HepG2 (cell line): Measurements from ENCODE around the gene KRT81. TPM values are rescaled to one million over a fixed set of nuclear protein-coding genes. Genes with fewer than 3 reads are reported as not detected.

ENCODE experiments used
- ATAC-seq: fragments of 200-7000 bp; cut with Tn5 transposase; 3 replicates; pipeline ENCODE4 v1.9.1; 2020; ENCODE audit warnings: mild to moderate bottlenecking, moderate library complexity
- BruUV-seq: library from RNA; stranded (reverse); fragments of 400-500 nt; replicated peaks from 2 replicates; lab custom pipeline; 2021; lab: Mats Ljungman, UMichigan
- CTCF ChIA-PET: fragments of 300-600 bp; formaldehyde crosslinking; extraction: SDS; loops from one replicate; lab custom pipeline; 2021; ENCODE audit warnings: low total read pairs, inconsistent platforms, low intra/inter-chr PET ratio; lab: Yijun Ruan, JAX
- POLR2A ChIA-PET: fragments of 350-600 bp; sonication (Branson Sonifier 250); formaldehyde crosslinking; loops from one replicate; lab custom pipeline; 2020; ENCODE audit warnings: antibody characterized with exemption, inconsistent platforms; lab: Yijun Ruan, JAX
- DNase-seq: peaks from one replicate; pipeline ENCODE4 v3.0.0-alpha.2; 2015; ENCODE audit warnings: low spot score
- FAIRE-seq: peaks from 3 replicates; lab custom pipeline; 2011; peaks lifted over from hg19 to GRCh38; lab: Jason Lieb, UNC
- H2AFZ ChIP-seq: one replicate; pipeline ENCODE4 v1.6.1; 2011; ENCODE audit warnings: low read length, inconsistent platforms
- H3K27ac ChIP-seq: fragments of 300-600 bp; 3 replicates; pipeline ENCODE4 v1.8.0; 2011; ENCODE audit warnings: mixed run types, mild to moderate bottlenecking, mixed read lengths, low read length, inconsistent platforms; ENCODE audit not compliant: insufficient read depth; ENCODE audit errors: extremely low read length
- H3K27me3 ChIP-seq, 2 experiments: fragments of 200-600 bp in 1 of 2; 2 replicates in 1 of 2; 3 replicates in 1 of 2; pipeline versions ENCODE4 v1.6.0 to v1.8.0; 2011; ENCODE audit warnings: low read length in 2 of 2, mild to moderate bottlenecking in 2 of 2, moderate library complexity in 2 of 2, inconsistent platforms in 1 of 2; ENCODE audit not compliant: insufficient read depth in 2 of 2, control insufficient read depth in 1 of 2
- H3K36me3 ChIP-seq, 2 experiments: fragments of 200-600 bp in 1 of 2; replicated peaks in 1 of 2; 2 replicates in 1 of 2; 3 replicates in 1 of 2; pipeline versions ENCODE4 v1.5.1 to v1.8.0; 2011; ENCODE audit warnings: low read length in 2 of 2, inconsistent platforms in 1 of 2; ENCODE audit not compliant: insufficient read depth in 2 of 2, control insufficient read depth in 1 of 2
- H3K4me1 ChIP-seq: 2 replicates; pipeline ENCODE4 v1.5.1; 2012; ENCODE audit warnings: low read length, inconsistent platforms; ENCODE audit not compliant: insufficient read depth
- H3K4me2 ChIP-seq: 2 replicates; pipeline ENCODE4 v1.6.0; 2011; ENCODE audit warnings: low read depth, low read length, inconsistent platforms
- H3K4me3 ChIP-seq, 3 experiments: fragments of 200-600 bp in 1 of 3; sonication (generic), shearing (Covaris generic) in 1 of 3; replicated peaks in 1 of 3; 2 replicates each; pipeline ENCODE4 v1.5.1; 2011 to 2016; ENCODE audit warnings: low read length in 3 of 3, inconsistent platforms in 2 of 3, low read depth in 2 of 3, mild to moderate bottlenecking in 2 of 3, control low read depth in 1 of 3, mixed read lengths in 1 of 3; ENCODE audit not compliant: insufficient read depth in 1 of 3
- H3K79me2 ChIP-seq: one replicate; pipeline ENCODE4 v1.6.1; 2011; ENCODE audit warnings: low read length, inconsistent platforms; ENCODE audit not compliant: insufficient read depth
- H3K9ac ChIP-seq: 2 replicates; pipeline ENCODE4 v1.6.0; 2011; ENCODE audit warnings: mild to moderate bottlenecking, low read depth, low read length, inconsistent platforms; ENCODE audit not compliant: insufficient read depth
- H3K9me3 ChIP-seq: 2 replicates; pipeline ENCODE4 v1.5.1; 2012; ENCODE audit warnings: mild to moderate bottlenecking, low read length
- H4K20me1 ChIP-seq: 2 replicates; pipeline ENCODE4 v1.6.0; 2011; ENCODE audit warnings: inconsistent platforms, mild to moderate bottlenecking, low read length, moderate library complexity; ENCODE audit not compliant: insufficient read depth
- CHCHD3 ChIP-seq: sonication (generic); formaldehyde crosslinking; IDR thresholded peaks from 2 replicates; pipeline ENCODE4 v1.8.0; 2022; ENCODE audit warnings: mild to moderate bottlenecking, missing genetic modification reagents, moderate library complexity
- DNMT1 ChIP-seq: sonication (generic); formaldehyde crosslinking; IDR thresholded peaks from 2 replicates; pipeline ENCODE4 v1.5.1; 2020; ENCODE audit warnings: mild to moderate bottlenecking, missing genetic modification reagents
- ELF4 ChIP-seq: sonication (generic); formaldehyde crosslinking; IDR thresholded peaks from 2 replicates; pipeline ENCODE4 v1.5.0; 2020; ENCODE audit warnings: missing genetic modification reagents, mild to moderate bottlenecking, moderate library complexity, borderline replicate concordance
- GABPB1 ChIP-seq: IDR thresholded peaks from 2 replicates; pipeline ENCODE4 v1.6.1; 2016; ENCODE audit warnings: mild to moderate bottlenecking, missing genetic modification reagents, moderate library complexity, missing compliant biosample characterization
- HOXA9 ChIP-seq: sonication (generic); formaldehyde crosslinking; IDR thresholded peaks from 2 replicates; pipeline ENCODE4 v1.8.1; 2022; ENCODE audit warnings: missing genetic modification reagents, mild to moderate bottlenecking, moderate library complexity, borderline replicate concordance
- HOXD1 ChIP-seq: sonication (generic); formaldehyde crosslinking; IDR thresholded peaks from 2 replicates; pipeline ENCODE4 v1.5.0; 2020; ENCODE audit warnings: missing genetic modification reagents
- JARID2 ChIP-seq: sonication (generic); formaldehyde crosslinking; IDR thresholded peaks from 2 replicates; pipeline ENCODE4 v1.8.1; 2023; ENCODE audit warnings: missing genetic modification reagents, inconsistent platforms; ENCODE audit not compliant: insufficient replicate concordance
- NFYB ChIP-seq: sonication (generic); formaldehyde crosslinking; IDR thresholded peaks from 2 replicates; pipeline ENCODE4 v1.4.0; 2020; ENCODE audit warnings: missing genetic modification reagents
- RBFOX2 ChIP-seq: fragments of 200-400 bp; formaldehyde crosslinking; IDR thresholded peaks from 2 replicates; pipeline ENCODE4 v1.6.1; 2017; ENCODE audit warnings: low read depth, mild to moderate bottlenecking, low read length
- REL ChIP-seq: sonication (generic); formaldehyde crosslinking; conservative IDR thresholded peaks from 2 replicates; pipeline ENCODE4 v1.8.0; 2022; ENCODE audit warnings: mild to moderate bottlenecking, missing genetic modification reagents, moderate library complexity
- RFXAP ChIP-seq: sonication (generic); formaldehyde crosslinking; IDR thresholded peaks from 2 replicates; pipeline ENCODE4 v1.4.0; 2020; ENCODE audit warnings: missing genetic modification reagents, borderline replicate concordance
- SATB2 ChIP-seq: sonication (generic); formaldehyde crosslinking; IDR thresholded peaks from 2 replicates; pipeline ENCODE4 v1.5.0; 2020; ENCODE audit warnings: missing genetic modification reagents
- ZBTB1 ChIP-seq: sonication (generic); formaldehyde crosslinking; IDR thresholded peaks from 2 replicates; pipeline ENCODE4 v1.4.0; 2020; ENCODE audit warnings: missing genetic modification reagents, borderline replicate concordance
- ZBTB8A ChIP-seq: sonication (generic); formaldehyde crosslinking; IDR thresholded peaks from 2 replicates; pipeline ENCODE4 v1.4.0; 2020; ENCODE audit warnings: mild to moderate bottlenecking, low read depth, missing genetic modification reagents, borderline replicate concordance
- ZNF263 ChIP-seq: sonication (generic); formaldehyde crosslinking; IDR thresholded peaks from 2 replicates; pipeline ENCODE4 v1.4.0; 2020; ENCODE audit warnings: missing genetic modification reagents
- ZNF550 ChIP-seq: sonication (generic); formaldehyde crosslinking; IDR thresholded peaks from 2 replicates; pipeline ENCODE4 v1.4.0; 2020; ENCODE audit warnings: mild to moderate bottlenecking, missing genetic modification reagents, borderline replicate concordance
- ZNF629 ChIP-seq: sonication (generic); formaldehyde crosslinking; conservative IDR thresholded peaks from 2 replicates; pipeline ENCODE4 v1.5.0; 2020; ENCODE audit warnings: missing genetic modification reagents
- ZNF703 ChIP-seq: sonication (generic); formaldehyde crosslinking; IDR thresholded peaks from 2 replicates; pipeline ENCODE4 v1.5.1; 2020; ENCODE audit warnings: missing genetic modification reagents, mild to moderate bottlenecking, moderate library complexity, borderline replicate concordance
- WGBS: methylation state at CpG from one replicate; pipeline ENCODE4 v1.1.6; 2017; ENCODE audit warnings: low lambda C conversion rate; 5-methylcytosine and 5-hydroxymethylcytosine counted together
- in situ Hi-C: cut with HindIII; loops from 2 replicates; pipeline ENCODE4 v1.10.0; 2017; ENCODE audit warnings: low pct_unique_long_range_greater_than_20kb; ENCODE audit not compliant: extremely low pct_ligation_motif_present
- intact Hi-C: fragments of 100-400 bp; cut with micrococcal nuclease; formaldehyde crosslinking; loops from one replicate; pipeline ENCODE4 v1.10.0; 2022; ENCODE audit not compliant: unreplicated experiment
- polyA plus RNA-seq, 8 experiments: library from polyadenylated mRNA; depleted of rRNA in 3 of 8; stranded (reverse) in 7 of 8; unstranded in 1 of 8; fragments of >200 nt; fragmentation: Illumina TruSeq in 4 of 8; extraction: Trizol in 4 of 8; gene quantifications; 2 replicates each; pipeline versions ENCODE4 v1.2.1 to v1.2.3, GENCODE V29; 2011 to 2016; ENCODE audit warnings: low read depth in 4 of 8, missing spikeins in 1 of 8, mixed read lengths in 1 of 8; ENCODE audit not compliant: insufficient read depth in 1 of 8
- total RNA-seq, 5 experiments: library from RNA; depleted of rRNA; stranded (reverse); fragments of >200 nt; fragmentation: Illumina TruSeq; extraction: Trizol; gene quantifications; 2 replicates each; pipeline ENCODE4 v1.2.3, GENCODE V29; 2016; ENCODE audit warnings: low read depth in 1 of 5
- TF ChIP-seq, protein P1 (sequence below): sonication (generic); formaldehyde crosslinking; IDR thresholded peaks from 2 replicates; pipeline ENCODE4 v1.4.0; 2020; ENCODE audit warnings: missing genetic modification reagents, low read depth, mild to moderate bottlenecking, borderline replicate concordance
- TF ChIP-seq, protein P2 (sequence below): sonication (generic); formaldehyde crosslinking; IDR thresholded peaks from 2 replicates; pipeline ENCODE4 v1.8.1; 2023; ENCODE audit warnings: missing genetic modification reagents, inconsistent platforms, borderline replicate concordance
- TF ChIP-seq, protein P3 (sequence below): sonication (generic); formaldehyde crosslinking; IDR thresholded peaks from 2 replicates; pipeline ENCODE4 v1.4.0; 2020; ENCODE audit warnings: missing genetic modification reagents

Gene KRT81
- total and polyA plus RNA-seq, 2 of the 13 experiments (the other 11 are each of a cell fraction or from before 2014, with no cell fraction given), result not detected

DNA sequence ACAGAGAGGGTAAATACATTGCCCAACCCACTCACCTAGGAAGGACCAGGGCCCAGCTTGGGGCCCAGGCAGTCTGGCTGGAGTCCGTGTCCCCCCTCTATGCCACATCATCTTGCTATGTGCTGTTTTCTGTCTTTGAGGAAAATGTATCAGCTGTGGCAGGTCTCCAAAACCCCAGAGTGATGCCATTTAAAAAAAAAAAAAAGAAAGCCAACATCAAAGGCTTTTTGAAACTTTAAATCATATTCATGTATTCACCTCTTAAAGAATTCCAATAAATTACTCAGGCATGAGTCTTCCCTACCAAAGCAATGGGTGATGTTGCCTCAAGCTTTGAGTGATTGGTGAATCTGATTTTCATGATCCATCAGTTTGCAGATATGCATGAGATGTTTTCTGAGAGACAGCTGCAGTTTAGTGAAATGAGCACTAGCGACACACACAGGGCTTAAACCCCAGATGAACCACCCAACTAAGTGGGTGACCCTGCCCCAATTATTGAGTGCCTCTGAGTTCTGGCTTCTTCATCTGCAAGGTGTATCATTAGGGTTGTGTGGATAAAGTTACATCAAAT lies 6.1 kb downstream of the KRT81 start:
- no peaks in the 10 kb centered on the region for H3K79me2 ChIP-seq
- H3K4me1 ChIP-seq, result peaks cover 25% of the 10 kb centered on the region

DNA sequence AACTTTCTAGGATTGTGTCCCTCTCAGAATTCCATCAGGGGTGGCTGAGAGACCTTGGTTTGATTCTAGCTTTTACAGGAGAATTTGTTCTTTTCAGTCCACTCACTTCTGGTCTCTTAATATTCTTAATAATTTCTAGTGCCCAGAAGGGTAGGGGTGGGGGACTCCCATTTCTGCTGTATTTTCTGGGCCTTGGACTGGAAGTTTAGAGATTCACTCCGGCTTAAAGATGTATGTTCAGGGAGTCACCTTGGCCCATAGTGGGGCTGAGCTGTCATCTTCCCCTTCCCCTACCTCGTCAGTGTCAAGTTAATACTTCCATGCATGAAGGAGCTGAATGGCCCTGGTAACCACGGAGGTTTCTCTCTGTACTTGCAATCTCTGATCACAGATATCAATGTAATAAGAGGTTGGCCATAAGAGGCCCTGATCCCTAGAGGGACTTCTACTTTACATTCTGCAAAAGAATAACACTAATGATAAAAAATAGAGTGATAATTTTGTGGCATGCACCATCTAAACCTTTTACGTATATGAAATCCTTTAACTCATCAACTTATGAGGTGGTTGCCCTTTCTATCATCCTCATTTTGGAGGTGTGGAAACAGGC lies 6.7 kb downstream of the KRT81 start:
- Histone ChIP-seq H3K9me3 (no peaks in the 10 kb centered on the region), H3K27me3 (peaks cover 0 to 7% of the 10 kb centered on the region in 2 experiments; a peak in 2 of 5 replicates), H3K9ac (no peak overlapping the region), H3K4me3 (no peak overlapping the region), H3K4me1 (peaks cover 31% of the 10 kb centered on the region), H3K36me3 (no peaks in the 10 kb centered on the region), H3K27ac (no peak overlapping the region), H3K4me2 (no peak overlapping the region), H2AFZ (no peak overlapping the region), H4K20me1 (no peaks in the 10 kb centered on the region), H3K79me2 (no peaks in the 10 kb centered on the region)
- no TSS peak for BruUV-seq
- intact Hi-C loops, result no loop called here
- POLR2A ChIA-PET, result no interaction called here
- DNase-seq, result no peak
- WGBS, result 24% methylated on average over 4 of the region's 4 CpGs
- in situ Hi-C loops, result no loop called here
- no peak for ATAC-seq
- FAIRE-seq, result no peak
- CTCF ChIA-PET, result no interaction called here
- TF ChIP-seq ZNF550 (CRISPR knock-in tag), result no peak
- no peak for TF ChIP-seq DNMT1 (CRISPR knock-in tag)
- TF ChIP-seq, protein P1, sequence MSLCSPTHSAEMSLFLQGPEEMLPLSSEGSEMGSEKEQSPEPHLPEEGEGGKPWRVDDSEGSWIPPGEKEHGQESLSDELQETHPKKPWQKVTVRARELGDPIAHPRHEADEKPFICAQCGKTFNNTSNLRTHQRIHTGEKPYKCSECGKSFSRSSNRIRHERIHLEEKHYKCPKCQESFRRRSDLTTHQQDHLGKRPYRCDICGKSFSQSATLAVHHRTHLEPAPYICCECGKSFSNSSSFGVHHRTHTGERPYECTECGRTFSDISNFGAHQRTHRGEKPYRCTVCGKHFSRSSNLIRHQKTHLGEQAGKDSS (CRISPR knock-in tag), result no peak
- TF ChIP-seq ZNF703, result no peak
- TF ChIP-seq RFXAP (CRISPR knock-in tag), result no peak
- TF ChIP-seq JARID2 (CRISPR knock-in tag), result no peak
- TF ChIP-seq, protein P2, sequence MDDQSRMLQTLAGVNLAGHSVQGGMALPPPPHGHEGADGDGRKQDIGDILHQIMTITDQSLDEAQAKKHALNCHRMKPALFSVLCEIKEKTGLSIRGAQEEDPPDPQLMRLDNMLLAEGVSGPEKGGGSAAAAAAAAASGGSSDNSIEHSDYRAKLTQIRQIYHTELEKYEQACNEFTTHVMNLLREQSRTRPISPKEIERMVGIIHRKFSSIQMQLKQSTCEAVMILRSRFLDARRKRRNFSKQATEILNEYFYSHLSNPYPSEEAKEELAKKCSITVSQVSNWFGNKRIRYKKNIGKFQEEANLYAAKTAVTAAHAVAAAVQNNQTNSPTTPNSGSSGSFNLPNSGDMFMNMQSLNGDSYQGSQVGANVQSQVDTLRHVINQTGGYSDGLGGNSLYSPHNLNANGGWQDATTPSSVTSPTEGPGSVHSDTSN, result no peak
- TF ChIP-seq, protein P3, sequence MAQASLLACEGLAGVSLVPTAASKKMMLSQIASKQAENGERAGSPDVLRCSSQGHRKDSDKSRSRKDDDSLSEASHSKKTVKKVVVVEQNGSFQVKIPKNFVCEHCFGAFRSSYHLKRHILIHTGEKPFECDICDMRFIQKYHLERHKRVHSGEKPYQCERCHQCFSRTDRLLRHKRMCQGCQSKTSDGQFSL (CRISPR knock-in tag), result no peak
- no peak for TF ChIP-seq ELF4 (CRISPR knock-in tag)
- TF ChIP-seq ZNF263 (CRISPR knock-in tag), result no peak
- TF ChIP-seq ZBTB1 (CRISPR knock-in tag), result no peak
- no peak for TF ChIP-seq ZNF629
- TF ChIP-seq SATB2 (CRISPR knock-in tag), result no peak

More for the DNA sequence above, 6.1 kb downstream of the KRT81 start:
- no peak overlapping the region for H3K4me3 ChIP-seq
- WGBS, result 18% methylated on average over 2 of the region's 2 CpGs
- no peak overlapping the region for H2AFZ ChIP-seq
- DNase-seq (no peak), FAIRE-seq (no peak), ATAC-seq (no peak)
- TF ChIP-seq RBFOX2, result no peak
- TF ChIP-seq NFYB (CRISPR knock-in tag), result no peak
- TF ChIP-seq ZBTB8A, result no peak
- TF ChIP-seq CHCHD3 (CRISPR knock-in tag), result no peak
- no peak for TF ChIP-seq REL (CRISPR knock-in tag)
- TF ChIP-seq GABPB1 (CRISPR knock-in tag), result no peak
- no peak for TF ChIP-seq HOXD1 (CRISPR knock-in tag)
- no peak for TF ChIP-seq HOXA9 (CRISPR knock-in tag)
- H3K27ac ChIP-seq, result no peak overlapping the region
- H3K4me2 ChIP-seq, result no peak overlapping the region
- no peaks in the 10 kb centered on the region for H3K36me3 ChIP-seq
- intact Hi-C loops, result no loop called here
- ChIA-PET CTCF (no interaction called here), POLR2A (no interaction called here)
- no peaks in the 10 kb centered on the region for H3K9me3 ChIP-seq
- no peaks in the 10 kb centered on the region for H4K20me1 ChIP-seq
- H3K27me3 ChIP-seq, result peaks cover 0 to 4% of the 10 kb centered on the region in 2 experiments; a peak in 2 of 5 replicates
- no peak overlapping the region for H3K9ac ChIP-seq
- BruUV-seq, result no TSS peak
- in situ Hi-C loops, result no loop called here
